GM19025 (cell line): ENCODE data around the gene ZNF428.
"Not testable (repeated sequence)": the region's sequence is repeated elsewhere in the genome, so short reads cannot be mapped to it uniquely, and the experiment has no call there.

Experiments used
- ATAC-seq: cut with Tn5 transposase; IDR thresholded peaks from one replicate; pipeline ENCODE4 v1.9.1; 2021; ENCODE audit warnings: mild to moderate bottlenecking, low read depth, moderate library complexity; ENCODE audit not compliant: unreplicated experiment

Gene ZNF428, protein sequence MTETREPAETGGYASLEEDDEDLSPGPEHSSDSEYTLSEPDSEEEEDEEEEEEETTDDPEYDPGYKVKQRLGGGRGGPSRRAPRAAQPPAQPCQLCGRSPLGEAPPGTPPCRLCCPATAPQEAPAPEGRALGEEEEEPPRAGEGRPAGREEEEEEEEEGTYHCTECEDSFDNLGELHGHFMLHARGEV

DNA sequence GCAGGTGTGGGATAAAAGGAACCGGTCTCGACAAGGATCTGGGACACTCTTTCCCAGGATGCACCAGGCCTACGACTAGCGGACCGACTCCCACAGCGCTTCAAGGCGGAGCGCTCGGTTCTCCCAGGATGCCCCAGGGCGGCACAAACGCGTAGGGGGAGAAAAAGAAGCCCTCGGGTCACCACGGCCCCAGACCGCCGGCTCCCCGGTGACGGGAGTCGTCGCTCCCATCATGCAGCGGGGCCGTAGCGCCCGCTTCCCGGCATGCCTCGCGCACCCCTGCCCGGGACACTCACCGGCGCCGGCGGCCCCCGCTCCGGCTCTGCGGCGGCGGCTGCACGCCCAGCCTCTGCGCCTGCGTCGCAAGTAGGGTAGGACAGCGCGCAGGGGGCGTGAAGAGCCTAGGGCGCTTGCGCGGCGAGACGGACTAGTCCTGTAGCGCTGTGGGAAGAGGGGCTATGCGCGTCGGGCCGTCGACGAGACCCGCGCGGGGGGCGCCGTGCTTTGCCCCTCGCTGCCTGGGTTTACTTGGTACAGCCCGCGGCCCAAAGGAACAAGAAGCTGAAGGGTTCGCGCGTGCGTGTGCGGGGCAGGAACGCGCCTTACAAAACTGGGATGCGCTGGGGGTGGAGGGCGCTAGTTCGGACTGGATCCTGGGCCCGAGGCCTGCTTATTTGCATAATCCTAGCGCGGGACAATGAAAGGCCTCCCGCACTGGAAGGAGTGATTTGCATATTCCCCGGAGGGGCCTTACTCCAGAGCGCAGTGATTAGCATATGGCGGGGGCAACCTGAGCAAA, at the start of gene ZNF428:
Gene ZNF428 (minus strand): TSS at position 368 of the 799 bp plus-strand sequence. CDS start 5,325 bp downstream, outside the sequence.
- ATAC-seq: peak; percentile 87

DNA sequence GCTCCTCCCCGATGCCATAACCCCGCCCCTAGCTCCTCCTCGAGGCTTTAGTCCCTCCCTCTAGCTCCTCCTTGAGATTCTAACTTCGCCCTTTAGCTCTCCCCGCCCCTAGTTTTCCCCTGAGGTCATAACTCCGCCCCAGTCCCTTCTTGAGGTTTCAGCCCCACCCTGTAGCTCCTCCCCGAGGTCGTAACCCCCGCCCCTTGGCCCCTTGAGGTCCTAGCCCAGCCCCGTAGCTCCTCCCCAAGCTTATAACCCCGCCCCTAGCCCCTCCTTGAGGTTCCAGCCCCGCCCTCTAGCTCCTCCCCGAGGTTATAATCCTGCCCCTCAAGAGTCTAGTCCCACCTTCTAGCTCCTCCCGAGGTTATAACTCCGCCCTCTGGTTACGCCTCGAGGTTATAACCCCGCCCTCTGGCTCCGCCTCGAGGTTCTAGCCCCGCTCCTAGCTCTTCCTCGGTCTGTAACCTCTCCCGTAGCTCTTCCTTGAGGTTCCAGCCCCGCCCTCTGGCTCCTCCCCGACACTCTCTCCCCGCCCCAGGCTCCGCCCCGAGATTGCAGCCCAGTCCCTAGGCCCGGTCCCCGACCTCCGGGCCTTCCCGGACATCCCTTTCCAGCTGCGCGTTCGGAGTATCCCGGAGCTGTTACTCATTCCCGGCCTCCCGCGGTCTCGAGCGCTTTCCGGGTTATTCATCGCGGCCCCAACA, 49.1 kb upstream of the ZNF428 start:
- peak; percentile 77 for ATAC-seq

GRCh38 chr19:43667876-43668405, 48.5 kb upstream of the ZNF428 start:
- ATAC-seq: no peak

DNA sequence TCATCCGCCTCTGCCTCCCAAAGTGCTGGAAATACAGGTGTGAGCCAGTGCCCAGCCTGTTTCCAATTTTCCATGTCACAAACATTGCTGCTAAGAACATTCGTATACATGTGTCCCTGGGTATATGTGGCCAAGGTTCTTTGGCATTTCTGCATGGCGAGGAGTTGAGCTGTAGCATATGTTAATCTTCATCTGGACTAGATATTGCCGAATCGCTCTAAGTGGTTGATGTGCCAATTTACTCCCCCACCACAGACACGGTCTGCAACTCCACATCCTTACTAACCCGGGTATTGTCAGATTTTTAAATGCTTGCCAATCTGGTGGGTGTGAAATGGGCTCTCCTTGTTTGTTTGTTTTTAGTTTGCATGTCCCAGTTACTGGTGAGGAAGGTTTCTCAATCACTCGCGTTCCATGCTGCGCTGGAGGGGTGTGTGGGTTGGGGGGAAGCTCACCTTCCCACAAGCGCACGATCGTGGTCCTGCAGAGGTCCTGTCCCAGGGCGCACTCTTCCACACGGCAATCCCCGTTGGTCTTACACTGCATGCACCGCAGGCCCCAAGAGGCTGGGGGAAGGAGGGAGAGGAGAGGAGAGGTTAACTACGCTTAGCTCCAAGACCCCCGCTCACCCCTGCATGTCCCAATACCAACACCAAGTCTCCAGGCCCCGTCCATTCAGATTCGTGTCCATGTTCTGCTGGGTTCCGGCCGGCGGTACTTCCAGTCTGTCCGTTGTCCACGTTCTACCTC, 47.9 kb upstream of the ZNF428 start:
- ATAC-seq: no peak

DNA sequence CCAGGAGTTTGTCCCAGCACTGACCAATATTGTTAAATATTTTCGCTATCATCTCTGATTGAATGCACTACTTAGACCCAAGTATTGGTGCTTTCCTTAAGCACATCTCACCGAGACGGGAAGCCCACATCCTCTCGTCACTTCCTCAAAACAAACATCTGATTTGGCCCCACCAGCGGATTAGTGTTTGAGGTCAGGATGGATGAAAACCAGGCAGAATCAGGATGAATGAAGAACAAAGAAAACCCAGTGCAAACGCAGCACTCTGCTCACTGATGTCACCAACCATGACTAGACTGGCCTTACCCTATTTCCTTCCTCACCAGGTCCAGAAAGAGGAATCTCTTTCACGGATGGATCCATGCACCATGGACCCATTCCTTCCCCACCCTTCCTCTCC, 44.6 kb upstream of the ZNF428 start:
- no peak for ATAC-seq

- no peak for ATAC-seq
These were observed 43.1 kb upstream of the ZNF428 start for GRCh38 chr19:43662487-43662886.

DNA sequence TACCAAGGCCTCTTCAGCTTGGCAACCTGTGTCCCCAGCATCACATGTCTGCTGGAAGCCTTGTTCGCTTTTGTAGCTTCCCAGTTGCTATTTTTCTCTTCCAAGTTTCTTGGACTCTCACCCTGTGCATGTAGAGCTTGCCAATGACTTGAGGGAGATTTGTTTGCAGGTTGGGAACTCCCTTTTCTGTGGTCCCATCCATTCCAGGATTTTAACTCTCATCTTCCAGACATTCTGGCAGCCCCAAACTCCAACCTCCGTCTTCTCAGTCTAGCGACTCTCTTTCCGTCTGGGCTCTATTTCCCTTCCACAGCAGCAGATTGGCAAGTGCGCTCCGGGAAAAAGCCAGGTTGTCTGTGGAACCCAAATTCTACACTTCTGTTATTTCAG, 41.5 kb upstream of the ZNF428 start:
- ATAC-seq: no peak

- no peak for ATAC-seq
These were observed 41.0 kb upstream of the ZNF428 start for GRCh38 chr19:43660301-43660970.

DNA sequence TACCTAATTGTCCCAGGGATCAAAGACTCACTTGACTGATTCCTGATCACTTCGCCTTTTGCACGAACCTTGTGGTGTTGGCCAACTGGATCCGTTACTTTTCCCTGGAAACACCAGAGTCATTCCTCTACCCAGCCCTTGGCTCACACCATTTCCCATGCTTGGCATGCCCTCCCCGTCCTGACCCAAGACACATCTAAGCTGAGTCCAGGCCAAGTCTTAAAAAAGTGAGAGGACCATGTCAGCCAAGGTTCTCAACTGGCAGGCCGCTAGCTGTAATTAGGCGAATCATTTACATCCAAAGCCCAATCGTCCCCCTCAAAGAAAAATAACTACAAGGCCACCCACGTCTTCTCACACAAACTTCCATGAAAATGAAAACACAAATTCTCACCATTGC, 39.1 kb upstream of the ZNF428 start:
- no peak for ATAC-seq

GRCh38 chr19:43658001-43658400, 38.6 kb upstream of the ZNF428 start:
- no peak for ATAC-seq

GRCh38 chr19:43656436-43656835, 37.0 kb upstream of the ZNF428 start:
- ATAC-seq: no peak

DNA sequence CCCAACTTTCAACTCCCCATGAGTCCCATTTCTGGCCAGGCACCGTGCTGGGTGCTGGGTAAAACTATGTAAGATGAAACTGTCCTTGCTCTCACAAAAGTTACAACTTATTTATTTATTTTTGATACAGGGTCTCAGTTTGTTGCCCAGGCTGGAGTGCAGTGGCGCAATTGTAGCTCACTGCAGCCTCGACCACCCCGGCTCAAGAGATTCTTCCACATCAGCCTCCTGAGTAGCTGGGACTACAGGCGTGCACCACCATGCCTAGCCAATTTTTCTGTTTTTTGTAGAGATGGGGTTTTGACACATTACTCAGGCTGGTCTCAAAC, 33.1 kb upstream of the ZNF428 start:
- no peak for ATAC-seq

DNA sequence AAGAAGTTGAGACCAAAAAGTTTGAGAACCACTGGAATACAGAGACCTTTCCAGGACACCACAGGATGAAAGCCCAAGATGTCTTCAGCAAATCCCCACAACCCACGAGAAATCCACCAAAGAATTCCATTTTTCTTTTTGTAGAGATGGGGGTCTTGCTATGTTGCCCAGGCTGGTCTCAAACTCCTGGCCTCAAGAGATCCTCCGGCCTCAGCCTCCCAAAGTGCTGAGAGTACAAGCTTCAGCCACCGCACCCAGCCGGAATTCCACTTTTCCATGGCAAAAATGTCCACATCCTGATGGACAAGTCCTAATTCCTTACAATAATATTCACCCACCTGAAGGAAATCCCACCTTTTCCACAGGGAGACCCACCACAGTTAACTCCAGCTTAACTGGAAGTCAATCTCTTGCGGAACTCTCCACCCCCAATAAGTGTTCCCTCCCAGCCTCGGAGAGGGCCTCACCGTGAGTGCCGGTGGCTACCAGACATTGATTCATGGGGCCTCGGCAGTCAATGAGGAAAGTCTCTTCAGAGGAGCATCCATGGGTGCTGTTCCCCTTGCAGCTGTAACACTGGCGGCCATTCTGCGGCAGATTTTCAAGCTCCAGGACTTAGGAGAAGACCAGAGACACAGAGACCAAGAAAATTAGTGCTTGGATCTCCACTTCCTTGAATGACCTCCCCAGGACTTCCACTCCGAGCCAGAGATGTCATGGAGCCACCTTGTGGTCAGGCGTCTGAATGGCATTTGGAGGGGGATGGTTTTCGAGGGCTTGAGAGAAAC, 32.5 kb upstream of the ZNF428 start:
- no peak for ATAC-seq

GRCh38 chr19:43650276-43650675, 30.8 kb upstream of the ZNF428 start:
- not testable (repeated sequence) for ATAC-seq

DNA sequence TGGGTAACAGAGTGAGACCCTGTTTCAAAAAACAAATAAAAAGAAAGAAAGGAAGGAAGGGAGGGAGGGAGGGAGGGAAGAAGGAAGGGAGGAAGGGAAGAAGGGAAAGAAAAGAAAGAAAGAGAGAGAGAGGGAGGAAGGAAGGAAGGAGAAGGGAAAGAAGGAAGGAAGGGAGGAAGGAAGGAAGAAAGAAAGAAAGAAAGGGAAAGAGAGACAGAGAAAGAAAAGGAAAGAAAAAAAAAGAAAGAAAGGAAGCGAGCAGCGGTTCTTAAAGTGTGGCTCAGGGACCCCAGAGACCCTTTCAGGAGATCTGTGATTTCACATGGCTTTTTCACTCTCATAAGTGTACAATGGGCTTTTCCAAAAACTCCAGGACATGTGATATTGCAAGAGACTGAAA, 30.1 kb upstream of the ZNF428 start:
- no peak for ATAC-seq

DNA sequence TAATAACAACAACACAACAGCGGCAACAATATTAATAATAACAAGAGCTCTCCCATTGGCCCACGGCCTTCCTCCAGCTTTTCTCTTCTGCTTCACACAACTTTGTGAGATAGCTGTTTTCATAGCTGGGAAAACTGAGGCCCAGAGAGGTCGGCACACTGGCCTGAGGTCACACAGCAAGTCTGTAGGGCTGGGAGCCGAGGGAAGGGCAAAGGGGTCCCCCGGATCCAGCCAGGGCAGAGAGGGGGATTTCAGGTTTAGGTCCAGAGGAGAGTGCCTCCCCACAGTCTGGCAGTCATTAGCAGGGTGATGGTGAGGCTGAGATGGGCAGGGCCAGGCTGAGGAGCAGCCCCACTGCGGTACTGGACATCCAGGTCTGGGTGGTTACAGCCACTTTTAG, 29.2 kb upstream of the ZNF428 start:
- ATAC-seq: no peak

- ATAC-seq: no peak
These were observed 24.8 kb upstream of the ZNF428 start for GRCh38 chr19:43644181-43644580.

GRCh38 chr19:43643326-43643725, 23.9 kb upstream of the ZNF428 start:
- no peak for ATAC-seq

DNA sequence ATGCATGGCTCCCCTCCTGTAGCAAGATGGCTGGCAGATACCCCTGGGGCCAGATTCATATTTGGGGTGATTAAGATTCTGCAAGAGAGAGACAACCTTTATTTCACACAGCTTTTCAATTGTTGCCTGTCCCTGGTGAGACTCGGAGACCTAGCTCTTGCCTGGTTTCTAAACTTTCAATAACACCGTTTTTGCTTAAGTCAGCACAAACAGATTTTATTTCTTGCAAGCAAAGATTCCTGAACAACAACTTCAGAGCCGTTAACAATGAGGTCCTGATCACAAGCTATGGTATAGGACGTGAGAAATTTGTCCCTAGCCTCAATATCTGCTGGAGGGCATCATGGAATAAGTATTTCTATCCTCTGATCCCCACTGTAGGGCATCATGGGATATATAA, 23.1 kb upstream of the ZNF428 start:
- no peak for ATAC-seq
